Activated effector memory CD4-positive, alpha-beta T cell treated with Interleukin-2 at 50 U/mL for 16 hours (primary cell): Measurements from ENCODE around the gene TEDDM1.

ENCODE experiments used
- DNase-seq: peaks from one replicate; pipeline ENCODE4 v3.0.0-alpha.2; 2020

Gene TEDDM1

DNA sequence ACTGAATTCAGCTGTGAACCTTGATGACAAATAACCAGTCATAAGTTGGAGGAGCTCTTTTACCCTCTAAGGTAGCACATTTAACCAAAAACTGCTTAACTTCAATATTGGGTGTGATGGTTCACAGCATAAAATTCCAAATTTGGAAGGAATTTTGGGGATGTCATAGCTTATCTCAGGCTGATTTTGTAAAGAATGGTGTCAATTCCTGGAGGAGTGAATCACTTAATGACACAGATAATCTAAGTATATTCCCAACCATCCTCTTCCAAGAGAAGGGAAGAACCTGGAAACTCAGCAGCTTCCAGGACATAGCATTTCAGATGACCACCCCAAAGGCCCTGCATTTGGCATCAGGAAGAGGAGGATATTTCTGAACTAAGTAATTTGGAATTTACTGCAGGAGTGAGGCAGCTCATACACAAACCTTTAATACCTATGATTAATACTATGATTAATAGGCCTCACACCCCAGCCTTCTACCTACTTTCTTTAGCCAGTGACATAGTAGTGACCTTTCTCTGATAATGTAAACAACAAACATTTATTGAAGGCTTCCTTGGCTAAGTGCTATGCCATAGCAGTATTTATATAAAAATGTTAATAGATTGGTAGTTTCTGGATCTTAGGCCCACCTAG lies 23.4 kb downstream of the TEDDM1 start:
- no peak for DNase-seq

DNA sequence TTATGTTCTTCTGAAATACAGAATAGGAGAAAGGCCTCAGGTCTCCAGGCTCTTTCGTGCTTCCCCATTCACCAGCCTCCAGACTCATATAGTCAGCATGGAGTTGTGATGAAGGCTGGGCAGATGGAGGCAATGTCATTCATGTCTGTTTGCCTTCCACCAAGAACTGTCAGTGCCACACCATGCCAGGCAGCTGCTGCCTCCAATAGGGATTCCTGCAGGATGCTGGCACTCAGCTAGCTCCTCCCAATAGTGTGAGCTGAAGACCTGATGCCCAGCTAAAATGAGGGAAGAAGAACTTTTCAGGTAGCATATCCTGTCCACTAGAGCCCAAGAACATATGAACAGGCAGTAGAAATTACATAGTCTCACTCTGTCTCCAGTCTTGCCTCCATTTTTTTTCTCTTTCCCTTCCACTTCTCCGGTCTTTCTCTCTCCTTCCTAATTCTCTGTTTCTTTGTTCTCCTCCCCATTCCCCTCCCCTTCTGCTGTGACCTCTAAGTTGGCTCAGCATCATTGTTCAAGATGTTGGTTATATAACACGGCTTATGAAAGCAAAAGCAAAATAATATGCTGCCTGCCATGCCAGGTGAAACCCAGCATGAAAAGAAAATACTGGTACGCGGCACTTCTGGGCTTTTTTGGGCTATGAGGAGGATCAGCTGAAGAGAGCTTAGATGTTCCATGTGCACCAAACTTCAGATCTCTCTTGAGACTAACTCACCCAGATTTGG lies 26.2 kb downstream of the TEDDM1 start:
- DNase-seq, result no peak

DNA sequence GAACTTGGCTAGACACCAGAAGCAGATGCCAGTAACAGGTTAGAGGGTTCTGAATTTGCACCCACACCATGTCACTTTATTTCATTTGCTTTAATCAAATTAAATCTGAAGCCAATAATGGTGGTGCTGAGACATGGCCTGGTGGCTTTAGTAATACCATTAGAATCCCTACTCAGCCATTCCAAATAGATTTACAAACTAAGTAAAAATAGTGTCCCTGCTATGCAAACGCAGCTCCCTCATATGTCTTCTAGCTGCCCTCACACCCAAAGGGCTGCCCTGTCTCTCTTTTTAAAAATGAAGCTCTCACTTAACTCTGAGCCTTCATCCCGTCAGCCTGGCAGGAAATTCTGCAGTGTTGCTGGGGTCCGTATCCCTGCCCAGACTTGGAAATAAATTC lies 29.9 kb downstream of the TEDDM1 start:
- DNase-seq, result no peak

DNA sequence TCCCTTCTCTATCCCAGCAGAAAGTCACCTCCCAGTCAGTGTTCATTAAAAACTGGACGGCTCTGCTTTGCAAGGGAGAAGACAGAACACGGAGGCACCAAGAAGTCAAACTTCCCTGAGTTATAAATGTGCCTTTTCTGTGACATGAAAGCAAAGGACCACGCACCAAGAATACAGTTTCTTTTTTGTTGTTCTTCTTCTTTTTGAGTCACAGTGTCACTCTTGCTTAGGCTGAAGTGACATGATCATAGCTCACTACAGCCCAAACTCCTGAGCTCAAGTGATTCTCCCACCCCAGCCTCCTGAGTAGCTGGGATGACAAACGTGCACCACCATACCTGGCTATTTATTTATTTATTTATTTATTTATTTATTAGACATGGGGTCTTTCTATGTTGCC lies 31.6 kb downstream of the TEDDM1 start:
- DNase-seq, result no peak

DNA sequence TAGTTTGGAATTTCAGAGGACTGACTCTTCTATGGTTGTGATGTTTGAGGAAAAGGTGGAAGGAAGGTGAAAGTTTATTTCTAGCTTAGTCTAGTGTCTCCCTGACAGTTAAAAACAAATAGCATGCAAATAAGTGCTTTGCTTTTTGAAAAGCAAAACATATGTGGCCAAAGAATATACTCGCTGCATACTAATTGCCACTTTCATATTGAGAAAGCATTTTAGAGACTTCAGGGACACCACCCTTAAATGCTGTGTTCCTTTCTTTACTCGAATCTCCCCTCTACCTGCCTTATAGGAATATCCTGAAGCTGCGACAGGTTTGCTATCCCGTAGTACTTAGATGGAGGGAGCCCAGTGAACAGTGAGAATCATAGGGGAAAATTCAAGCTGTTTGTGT lies 32.1 kb downstream of the TEDDM1 start:
- DNase-seq, result no peak

DNA sequence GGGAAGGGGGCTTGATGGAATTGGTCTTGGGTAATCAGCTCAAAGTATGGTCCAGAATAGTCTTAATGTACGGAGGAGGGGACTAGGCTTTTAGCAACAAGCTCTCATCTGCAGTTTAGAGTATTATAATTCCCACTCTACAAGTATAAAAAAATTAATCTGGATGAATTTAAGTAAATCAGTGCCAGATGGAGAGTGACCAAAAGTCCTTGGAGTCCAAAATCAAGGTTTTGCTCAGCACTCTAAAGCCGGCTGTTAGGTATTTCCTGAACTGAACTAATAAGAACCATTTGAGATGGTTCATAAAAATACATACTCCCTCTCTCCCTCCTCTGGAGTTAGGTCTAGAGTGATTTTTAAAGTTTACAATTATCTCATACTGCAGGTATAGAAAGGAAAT lies 32.5 kb downstream of the TEDDM1 start:
- no peak for DNase-seq

DNA sequence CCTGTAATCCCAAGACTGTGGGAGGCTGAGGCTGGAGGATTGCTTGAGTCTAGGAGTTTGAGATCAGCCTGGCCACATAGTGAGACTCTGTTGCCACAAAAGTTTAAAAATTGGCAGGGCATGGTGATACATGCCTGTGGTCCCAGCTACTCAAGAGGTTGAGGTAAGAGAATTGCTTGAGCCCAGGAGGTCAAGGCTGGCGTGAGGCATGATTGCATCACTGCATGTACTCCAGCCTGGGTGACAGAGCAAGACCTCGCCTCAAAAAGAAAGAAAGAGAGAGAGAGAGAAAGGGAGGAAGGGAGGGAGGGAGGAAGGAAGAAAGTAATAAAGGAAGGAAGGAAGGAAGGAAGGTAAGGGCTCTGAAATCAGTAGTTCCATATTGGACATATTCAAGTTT lies 33.9 kb downstream of the TEDDM1 start:
- no peak for DNase-seq

DNA sequence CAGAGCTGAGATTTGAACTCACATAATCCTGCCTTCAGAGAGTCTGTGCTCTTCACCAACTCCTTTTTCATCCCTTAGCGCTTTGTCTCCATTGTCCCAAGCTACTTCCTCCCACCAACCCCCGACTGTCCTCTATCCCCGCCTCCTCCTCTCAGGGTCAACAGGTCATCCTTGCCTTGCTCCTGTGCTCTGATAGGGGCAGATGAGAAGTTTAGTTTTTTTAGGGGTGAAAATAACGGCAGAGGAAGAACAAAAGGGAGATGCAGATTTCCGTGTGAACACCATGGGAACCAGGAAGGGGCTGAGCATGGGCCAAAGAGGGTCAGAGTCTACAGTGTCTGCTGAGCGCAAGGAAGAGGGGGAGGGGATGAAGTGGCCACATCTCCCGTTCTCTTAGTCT lies 40.8 kb downstream of the TEDDM1 start:
- DNase-seq, result no peak

DNA sequence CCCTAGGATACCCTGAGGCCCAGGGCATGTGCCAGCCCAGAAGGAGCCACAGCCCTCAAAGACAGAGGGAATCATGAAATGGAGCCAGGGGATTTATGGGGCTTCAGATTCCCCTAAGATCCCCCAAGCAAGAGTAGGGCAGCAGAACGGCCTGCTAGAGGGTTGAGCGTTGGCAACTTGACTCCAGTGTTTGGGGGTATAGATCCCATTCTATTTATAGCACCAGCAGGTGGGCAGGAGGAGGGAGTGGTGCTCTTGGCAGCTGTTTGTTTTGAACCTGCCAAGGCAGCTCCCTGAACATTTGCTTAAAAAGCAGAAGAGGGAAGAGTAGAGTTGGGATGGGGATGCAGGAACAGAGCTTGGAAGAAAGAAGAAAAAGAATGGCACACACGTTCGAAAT lies 42.6 kb downstream of the TEDDM1 start:
- no peak for DNase-seq

DNA sequence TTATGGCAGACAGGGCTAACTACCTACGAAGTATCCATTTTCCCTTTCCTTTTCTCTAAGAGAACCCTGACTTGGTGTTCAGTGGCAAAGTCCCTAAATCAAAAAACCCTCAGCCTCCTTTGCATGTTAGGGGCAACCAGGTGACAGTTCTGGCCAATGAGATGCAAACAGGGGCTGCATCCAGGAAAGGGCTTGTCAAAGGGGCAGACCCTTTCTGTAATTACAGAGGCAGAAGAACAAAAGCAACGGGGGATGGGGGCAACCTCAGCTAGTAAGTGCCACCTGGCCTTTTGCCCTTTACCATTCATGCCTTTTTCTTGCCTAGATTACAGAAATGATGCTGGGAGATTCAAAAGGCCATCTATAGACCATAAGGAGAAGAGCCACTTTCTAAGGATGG lies 43.3 kb downstream of the TEDDM1 start:
- no peak for DNase-seq

DNA sequence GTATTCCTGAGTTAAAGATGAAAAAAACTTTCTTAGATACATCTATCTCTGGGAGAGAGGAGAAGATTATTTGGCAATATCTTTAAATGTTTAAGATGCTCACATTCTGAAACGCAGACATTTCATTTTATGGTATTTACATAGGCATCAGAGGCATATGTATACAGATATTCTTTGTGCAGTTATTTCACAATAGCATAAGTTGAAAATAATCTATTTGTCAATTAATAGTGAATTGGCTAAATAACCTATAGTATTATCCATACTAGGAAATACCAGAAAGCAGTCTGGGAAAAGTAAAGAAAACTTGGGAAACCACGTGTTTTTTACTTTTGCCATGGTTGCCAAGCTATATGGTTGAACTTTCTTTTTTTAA lies 44.8 kb downstream of the TEDDM1 start:
- no peak for DNase-seq

DNA sequence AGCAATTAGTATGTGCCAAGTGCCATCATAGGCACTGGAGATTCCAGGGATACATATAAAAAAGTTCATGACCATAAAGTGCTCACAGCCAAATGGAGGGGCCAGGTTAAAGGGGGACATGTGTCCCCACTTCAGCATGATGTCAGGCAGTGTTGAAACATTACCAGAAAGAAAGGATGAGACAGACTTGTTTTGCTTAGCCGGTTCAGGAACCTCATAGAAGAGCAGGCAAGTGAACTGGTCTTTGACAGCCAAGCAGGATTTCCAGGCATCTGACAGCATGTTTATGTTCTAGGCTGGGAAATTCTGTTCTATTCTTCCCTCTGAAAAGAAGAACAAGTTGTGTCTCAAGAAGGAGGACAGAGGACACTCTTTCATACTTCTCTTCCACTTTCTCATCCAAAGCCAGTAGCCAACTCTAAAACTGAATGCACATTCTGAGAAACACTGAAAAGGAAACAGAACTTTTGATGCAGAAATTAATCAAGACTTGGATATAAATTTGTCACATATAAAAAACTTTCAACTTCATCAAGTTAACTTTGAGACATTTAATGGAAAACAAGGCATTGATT lies 48.6 kb downstream of the TEDDM1 start:
- no peak for DNase-seq

DNA sequence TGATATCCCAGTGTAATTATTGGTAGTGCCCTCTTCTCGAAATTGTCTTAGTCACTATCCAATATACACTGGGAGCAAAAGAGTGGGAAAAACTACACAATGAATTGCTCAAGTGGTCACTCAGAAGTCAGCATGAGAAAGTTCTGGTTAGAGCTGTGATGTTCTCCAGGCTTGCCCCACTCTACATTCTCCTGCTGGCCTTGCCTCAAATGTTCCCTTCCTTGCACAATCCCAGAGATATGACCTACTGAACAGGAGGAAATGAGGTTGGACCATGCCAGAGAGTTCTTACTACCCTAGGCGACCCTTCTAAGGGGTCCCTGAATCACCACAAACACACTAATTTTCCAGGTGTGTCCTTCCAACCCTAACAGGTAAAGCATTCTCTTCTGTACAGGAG lies 49.6 kb downstream of the TEDDM1 start:
- DNase-seq, result no peak

DNA sequence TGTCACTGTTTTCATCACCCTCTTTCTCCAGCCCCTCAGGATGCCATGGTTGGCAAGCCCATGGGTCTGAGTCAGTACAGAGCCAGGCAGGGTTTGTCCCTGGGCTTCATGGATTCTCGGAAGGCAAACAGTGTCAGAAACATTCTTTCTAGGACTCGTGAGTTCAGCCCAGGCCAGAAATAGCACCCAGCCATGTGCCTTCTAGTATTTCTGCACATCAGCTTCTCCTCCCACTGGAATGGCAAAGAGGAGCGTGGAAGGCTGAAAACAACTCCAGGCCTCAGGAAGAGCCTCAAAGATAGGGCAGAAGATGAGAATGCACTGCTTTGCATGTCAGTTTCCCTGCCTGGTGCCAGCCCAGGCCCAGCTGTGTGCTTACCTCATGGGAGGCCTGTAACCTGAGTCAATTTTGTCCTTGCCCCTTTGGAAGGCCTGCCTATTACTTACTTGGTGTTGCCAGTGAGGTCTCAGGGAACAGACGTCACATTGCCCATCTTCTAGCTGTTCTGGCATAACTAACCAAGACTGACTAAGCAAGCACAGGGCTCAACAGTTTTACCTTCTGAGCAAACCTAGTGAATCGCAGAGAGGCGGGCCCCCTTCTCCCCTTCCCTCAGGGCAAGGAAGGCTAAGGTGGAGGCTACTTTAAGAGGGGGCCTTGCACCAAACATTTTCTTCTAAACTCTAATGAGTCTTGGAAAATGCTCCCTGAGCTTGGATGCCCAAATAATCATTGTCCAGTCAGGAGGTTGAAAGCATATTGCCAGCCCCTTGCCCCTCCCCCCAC lies 51.3 kb downstream of the TEDDM1 start:
- DNase-seq, result no peak
